IPS-18c (cell line): ENCODE results near the gene ANGPTL2.

Experiments used
- H3K4me3 ChIP-seq: 2 replicates; pipeline ENCODE4 v1.7.0; 2013; ENCODE audit warnings: low read depth, mild to moderate bottlenecking, low read length, moderate library complexity; ENCODE audit not compliant: insufficient read depth
- H3K9me3 ChIP-seq: one replicate; pipeline ENCODE4 v1.6.1; 2013; ENCODE audit warnings: mild to moderate bottlenecking, low read length, moderate library complexity; ENCODE audit not compliant: control insufficient read depth, insufficient read depth

ANGPTL2 gene

DNA sequence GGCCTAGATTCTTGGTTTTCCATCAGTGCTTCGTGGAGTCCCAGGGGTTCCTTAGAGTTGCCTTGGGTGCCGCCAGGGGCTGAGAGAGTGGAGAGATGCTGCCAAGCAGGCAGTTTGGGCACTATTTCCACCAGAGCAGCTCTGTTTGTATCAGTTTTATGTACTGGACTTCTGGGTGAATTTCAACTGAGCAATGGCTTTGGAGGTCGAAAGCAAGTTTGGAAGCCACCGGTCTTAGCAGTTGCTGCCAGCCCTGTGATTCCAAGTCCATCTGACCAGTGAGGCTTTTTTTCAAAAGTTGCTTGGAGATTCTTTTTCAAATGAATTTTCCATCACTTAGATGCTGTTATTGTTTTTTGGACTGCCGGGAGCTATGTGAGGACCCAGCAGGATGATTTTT, 68.5 kb downstream of the ANGPTL2 start:
- no peak overlapping the region for H3K4me3 ChIP-seq

DNA sequence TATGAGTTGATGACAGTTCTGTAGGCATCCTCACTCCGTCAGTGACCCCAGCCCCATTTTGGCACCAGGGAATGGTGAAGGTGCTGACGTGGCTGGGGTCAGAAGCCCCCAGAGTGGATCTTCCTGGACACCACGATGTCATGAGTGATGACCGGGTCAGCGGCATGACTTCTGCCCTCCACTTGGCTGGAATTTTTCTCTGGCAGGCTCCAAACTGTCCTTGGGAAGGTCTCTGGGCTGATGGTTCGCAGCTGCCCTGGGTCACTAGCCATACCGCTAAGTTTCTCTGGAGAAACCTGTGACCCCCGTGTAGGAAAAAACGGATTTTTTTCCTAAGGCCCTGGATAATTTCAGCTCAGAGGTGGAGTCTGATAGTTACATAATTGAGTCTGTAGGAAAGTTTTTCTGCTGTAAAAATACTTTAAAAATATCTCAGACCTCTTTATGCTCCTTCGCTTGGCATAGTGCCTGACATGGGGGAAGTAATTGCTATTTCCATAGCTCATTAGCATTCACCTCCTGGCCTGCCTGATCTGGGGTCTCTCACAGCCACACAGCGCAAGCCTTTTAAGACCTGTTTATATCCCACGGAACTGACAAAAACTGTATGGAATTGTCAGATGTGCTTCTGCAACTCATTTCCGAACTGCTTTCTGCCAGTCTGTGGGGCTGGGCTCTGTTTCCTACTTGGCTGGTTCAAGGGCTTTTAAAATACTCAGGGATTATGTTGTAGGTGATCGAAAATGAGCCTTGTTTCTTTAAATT, 69.2 kb downstream of the ANGPTL2 start:
- no peak overlapping the region for H3K4me3 ChIP-seq
- no peaks in the 10 kb centered on the region for H3K9me3 ChIP-seq

More for the DNA sequence above, 68.5 kb downstream of the ANGPTL2 start:
- H3K9me3 ChIP-seq: no peaks in the 10 kb centered on the region

DNA sequence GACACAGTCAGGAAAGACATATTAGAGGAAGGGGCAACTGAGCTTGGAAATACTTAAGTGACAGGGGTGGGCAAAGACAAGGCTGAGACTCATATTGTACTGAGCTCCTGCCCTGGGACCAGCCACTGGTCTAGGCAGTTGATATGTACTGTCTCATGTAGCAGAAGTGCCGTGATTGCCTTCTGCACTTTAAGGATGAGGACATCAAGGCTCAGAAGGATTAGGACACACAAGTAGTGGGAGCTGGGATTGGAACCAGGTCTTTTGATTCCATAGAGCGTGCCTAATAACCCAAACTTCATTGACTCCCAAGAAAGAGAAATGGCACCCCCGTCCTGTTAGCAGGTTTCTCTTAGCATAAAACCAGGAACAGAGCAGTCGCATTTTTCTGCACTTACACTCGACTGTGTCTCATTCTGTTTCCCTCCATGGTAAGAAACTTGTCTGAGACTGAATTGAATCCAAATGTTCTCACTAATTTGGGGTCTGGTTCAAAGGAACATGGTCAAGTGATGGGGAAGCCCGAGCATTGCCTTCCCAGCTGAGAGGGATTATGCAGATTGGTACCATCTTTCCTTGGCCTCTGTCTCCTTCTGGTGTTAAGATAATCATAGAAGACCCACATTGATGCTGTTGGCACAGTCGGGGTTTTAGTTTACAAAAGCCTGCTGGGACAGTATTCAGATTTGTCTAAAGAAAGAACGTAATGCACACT, 70.4 kb downstream of the ANGPTL2 start:
- Histone ChIP-seq H3K9me3 (no peaks in the 10 kb centered on the region), H3K4me3 (no peak overlapping the region)

DNA sequence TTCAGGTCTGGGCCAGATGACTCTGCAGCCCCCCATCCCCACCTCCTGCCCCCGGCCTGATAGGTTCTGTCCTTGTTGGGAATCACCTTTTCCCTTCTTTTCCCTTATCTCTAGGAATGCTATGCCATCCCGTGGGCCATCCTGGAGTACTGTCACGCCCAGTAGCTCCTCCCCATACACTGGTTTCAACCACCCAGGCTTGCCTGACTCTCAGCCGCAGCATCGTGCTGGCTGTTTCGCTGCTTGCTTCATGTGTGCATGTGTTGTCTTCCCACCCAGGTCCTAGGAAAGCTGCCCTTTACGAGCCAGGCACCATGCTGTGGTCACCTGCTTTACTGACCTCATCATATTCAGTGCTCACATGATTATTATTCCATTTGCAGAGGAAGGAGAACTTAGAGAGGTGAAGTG, 71.8 kb downstream of the ANGPTL2 start:
- no peaks in the 10 kb centered on the region for H3K9me3 ChIP-seq
- no peak overlapping the region for H3K4me3 ChIP-seq

DNA sequence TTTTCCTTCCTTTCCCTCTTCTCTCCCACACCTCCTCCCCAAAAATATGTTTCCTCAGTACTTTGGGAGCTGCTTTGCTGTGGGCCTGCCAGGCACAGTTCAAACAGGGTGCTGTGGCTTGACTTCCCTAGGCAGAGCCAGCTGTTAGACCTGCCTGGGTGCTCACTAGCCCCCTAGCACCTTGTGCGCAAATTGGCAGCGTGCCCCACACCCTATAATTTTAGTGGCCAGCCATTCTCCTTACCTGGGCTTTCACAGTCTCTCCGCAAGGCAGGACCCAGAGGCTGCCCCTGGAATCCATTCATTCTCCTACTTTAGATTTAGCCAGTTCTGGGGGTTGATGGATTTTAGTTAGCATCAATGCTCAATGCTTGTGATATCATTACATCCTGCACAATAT, 72.3 kb downstream of the ANGPTL2 start:
- no peak overlapping the region for H3K4me3 ChIP-seq
- H3K9me3 ChIP-seq: no peaks in the 10 kb centered on the region

DNA sequence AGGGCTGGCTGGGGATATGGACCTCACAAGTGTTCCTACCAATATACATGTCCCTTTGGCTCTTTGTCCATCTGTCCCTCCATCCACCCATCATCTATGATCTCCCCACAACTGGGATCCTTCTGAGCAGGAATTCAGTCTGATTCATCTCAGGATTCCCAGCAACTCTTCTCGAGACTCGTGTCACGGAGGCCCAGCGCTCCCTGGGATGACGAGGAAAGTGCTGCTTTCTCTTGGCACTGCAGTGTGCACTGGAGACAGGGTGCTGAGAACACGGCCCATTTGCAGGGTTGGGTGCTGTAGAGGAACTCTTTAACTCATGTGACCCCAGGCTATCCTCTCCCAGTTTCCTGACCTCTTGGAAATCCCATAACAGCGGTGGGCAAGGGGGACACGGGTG, 72.9 kb downstream of the ANGPTL2 start:
- H3K4me3 ChIP-seq: no peak overlapping the region
- H3K9me3 ChIP-seq: no peaks in the 10 kb centered on the region

DNA sequence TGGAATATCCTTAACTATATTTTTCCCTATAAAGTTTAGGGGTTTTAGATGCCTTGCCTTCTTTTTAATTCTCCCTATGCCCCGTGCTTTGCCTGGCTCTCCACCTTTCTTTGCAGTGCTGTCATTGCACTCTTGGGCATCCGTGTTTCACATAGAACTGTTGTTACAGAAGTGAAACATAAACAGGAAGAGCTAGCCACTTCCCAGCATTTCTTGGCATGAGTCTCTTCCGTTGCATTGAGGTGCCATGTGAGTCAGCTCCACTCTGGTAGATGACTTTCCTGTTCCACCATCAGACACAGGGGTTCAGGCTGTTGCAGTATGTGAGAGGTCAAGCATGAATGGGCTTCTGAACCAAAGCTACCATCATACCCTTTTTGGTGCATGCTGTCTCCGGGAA, 73.4 kb downstream of the ANGPTL2 start:
- no peaks in the 10 kb centered on the region for H3K9me3 ChIP-seq
- no peak overlapping the region for H3K4me3 ChIP-seq

DNA sequence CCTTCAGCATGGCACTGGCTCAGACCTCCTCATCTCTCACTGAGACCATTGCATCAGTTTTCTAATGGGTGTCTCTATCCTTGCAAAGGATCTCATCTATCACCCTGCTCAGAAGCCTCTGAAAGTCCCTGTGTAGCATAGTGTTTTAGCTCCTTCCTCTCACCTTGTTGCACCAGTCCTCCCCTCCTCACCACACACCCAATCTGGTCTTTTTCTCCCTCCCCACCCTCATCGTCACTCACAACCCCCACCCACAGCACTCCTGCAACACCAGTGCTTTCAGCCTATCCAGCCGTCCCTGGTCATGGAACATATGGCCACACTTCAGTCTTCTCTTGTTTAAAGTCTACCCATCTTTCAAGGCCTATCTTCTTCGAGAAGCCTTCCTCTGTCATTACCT, 74.5 kb downstream of the ANGPTL2 start:
- no peak overlapping the region for H3K4me3 ChIP-seq

DNA sequence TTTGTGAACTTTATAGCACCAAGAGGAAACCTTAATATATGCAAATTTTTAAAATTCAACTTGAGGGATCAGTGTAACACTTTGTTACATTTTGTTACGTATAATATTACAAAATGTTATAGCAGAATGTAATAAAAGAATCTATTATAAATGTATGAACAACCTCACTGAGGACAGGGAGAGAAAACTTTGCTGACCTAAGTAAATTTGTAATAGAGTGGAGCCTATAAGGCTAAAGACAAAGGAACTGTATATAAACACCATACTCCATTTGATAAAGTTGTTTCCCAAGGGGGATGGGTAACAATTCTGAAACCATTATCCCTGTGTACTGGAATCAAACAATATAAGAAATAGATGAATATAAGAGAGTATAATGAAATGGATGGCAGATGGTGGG, 77.3 kb downstream of the ANGPTL2 start:
- no peaks in the 10 kb centered on the region for H3K9me3 ChIP-seq

More for the DNA sequence above, 74.5 kb downstream of the ANGPTL2 start:
- no peaks in the 10 kb centered on the region for H3K9me3 ChIP-seq

DNA sequence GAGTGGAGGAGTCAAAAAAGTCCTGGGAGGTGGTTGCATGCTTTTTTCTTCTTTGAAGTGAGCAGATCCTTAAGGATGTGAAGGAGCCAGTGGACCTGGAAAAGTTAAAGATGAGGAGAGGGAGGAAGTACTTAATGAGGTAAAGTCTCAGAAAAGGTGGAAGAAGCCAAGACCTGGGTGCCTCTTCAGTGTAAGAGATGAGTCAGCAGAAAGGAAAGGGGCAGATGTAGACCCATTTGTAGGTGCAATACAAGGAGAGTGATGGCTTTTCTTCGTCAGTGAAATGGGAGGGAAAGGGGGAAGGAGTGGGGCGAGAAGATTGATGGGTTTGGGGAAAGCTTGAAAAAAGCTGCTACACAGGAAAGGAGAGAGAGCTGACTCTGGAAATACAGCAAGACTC, 82.9 kb downstream of the ANGPTL2 start:
- no peaks in the 10 kb centered on the region for H3K9me3 ChIP-seq
- H3K4me3 ChIP-seq: no peak overlapping the region

More for the DNA sequence above, 77.3 kb downstream of the ANGPTL2 start:
- H3K4me3 ChIP-seq: no peak overlapping the region

DNA sequence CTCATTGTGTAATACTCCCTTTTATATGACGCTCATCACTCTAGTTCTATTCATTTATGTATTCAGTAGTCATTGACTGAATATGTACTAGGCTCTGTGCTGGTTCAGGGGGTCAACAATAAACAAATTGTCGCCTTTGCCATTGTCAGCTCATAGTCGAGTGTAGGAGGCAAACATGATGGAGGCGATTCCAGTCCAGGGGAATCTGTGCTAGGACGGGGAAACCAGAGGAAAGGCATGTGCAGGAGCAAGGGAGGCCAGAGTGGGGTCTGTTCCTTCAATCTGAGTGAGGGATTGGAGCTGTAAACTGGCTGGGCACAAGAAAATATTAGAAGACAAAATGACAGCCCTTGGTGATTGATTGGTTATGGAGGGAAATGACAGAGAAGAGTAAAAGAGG, 83.9 kb downstream of the ANGPTL2 start:
- Histone ChIP-seq H3K9me3 (no peaks in the 10 kb centered on the region), H3K4me3 (no peak overlapping the region)
